GM23338 (cell line): Measurements from ENCODE around the gene ZNF605.

Experiments
- CREB1 ChIP-seq: fragments of 250-450 bp; sonication (Bioruptor Pico); IDR thresholded peaks from 2 replicates; pipeline ENCODE4 v1.5.0; 2020; ENCODE audit warnings: low read depth, mild to moderate bottlenecking, moderate library complexity
- EZH2 ChIP-seq: fragments of 200-600 bp; sonication (generic); IDR thresholded peaks from one replicate; pipeline ENCODE4 v1.8.0; 2017; ENCODE audit warnings: antibody characterized with exemption, mild to moderate bottlenecking, low read depth; ENCODE audit not compliant: unreplicated experiment
- EZH2phosphoT487 ChIP-seq: fragments of 200-600 bp; sonication (generic); IDR thresholded peaks from one replicate; pipeline ENCODE4 v1.8.1; 2018; ENCODE audit warnings: antibody characterized with exemption; ENCODE audit not compliant: unreplicated experiment
- JUNB ChIP-seq: IDR thresholded peaks from one replicate; pipeline ENCODE4 v1.6.1; 2016; ENCODE audit warnings: antibody characterized with exemption; ENCODE audit not compliant: unreplicated experiment
- POLR2AphosphoS5 ChIP-seq: IDR thresholded peaks from 2 replicates; pipeline ENCODE4 v1.6.1; 2016; ENCODE audit warnings: antibody characterized with exemption, low read depth
- STAT1 ChIP-seq: IDR thresholded peaks from one replicate; pipeline ENCODE4 v1.6.1; 2016; ENCODE audit warnings: antibody characterized with exemption; ENCODE audit not compliant: unreplicated experiment
- ZNF114 ChIP-seq: fragments of 250-450 bp; sonication (Bioruptor Pico); IDR thresholded peaks from 2 replicates; pipeline ENCODE4 v1.5.0; 2020; ENCODE audit warnings: mild to moderate bottlenecking, moderate library complexity
- TF ChIP-seq, protein P1 (sequence below), 2 experiments: fragments of 200-600 bp in 1 of 2; sonication (generic) in 1 of 2; conservative IDR thresholded peaks; 2 replicates each; pipeline versions ENCODE4 v1.5.1 to v1.6.1; 2016 to 2017; ENCODE audit warnings: antibody characterized with exemption in 2 of 2, low read depth in 2 of 2, mild to moderate bottlenecking in 2 of 2, moderate library complexity in 1 of 2
- TF ChIP-seq, protein P2 (sequence below): IDR thresholded peaks from one replicate; pipeline ENCODE4 v1.6.1; 2018; ENCODE audit warnings: antibody characterized with exemption; ENCODE audit not compliant: unreplicated experiment

DNA sequence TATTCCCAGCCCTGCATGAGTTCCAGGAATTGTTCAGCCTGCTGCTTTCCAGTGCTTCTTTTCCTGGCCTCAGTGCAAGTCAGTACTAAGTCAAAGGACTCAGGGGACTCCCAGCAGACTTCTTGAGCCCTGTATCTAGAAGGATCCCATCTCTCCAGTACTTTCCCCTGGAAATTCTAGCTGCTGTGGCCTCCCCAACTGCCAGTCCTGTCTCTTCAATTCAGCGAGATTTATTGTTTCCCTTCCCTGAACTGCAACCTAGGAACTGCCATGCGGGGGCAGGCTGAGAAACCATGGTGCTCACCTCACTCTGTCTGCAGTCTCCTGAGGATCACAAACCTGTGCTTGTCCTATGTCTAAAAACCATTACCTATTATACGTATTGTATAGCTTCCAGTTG lies 31.8 kb downstream of the ZNF605 start:
- TF ChIP-seq, protein P1, sequence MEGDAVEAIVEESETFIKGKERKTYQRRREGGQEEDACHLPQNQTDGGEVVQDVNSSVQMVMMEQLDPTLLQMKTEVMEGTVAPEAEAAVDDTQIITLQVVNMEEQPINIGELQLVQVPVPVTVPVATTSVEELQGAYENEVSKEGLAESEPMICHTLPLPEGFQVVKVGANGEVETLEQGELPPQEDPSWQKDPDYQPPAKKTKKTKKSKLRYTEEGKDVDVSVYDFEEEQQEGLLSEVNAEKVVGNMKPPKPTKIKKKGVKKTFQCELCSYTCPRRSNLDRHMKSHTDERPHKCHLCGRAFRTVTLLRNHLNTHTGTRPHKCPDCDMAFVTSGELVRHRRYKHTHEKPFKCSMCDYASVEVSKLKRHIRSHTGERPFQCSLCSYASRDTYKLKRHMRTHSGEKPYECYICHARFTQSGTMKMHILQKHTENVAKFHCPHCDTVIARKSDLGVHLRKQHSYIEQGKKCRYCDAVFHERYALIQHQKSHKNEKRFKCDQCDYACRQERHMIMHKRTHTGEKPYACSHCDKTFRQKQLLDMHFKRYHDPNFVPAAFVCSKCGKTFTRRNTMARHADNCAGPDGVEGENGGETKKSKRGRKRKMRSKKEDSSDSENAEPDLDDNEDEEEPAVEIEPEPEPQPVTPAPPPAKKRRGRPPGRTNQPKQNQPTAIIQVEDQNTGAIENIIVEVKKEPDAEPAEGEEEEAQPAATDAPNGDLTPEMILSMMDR (conservative IDR thresholded peaks at IDR 0.05; ENCODE audit: low read depth in 2 of 2) = no peak
- TF ChIP-seq EZH2 (no peak), POLR2AphosphoS5 (no peak), JUNB (no peak), CREB1 (CRISPR knock-in tag) (no peak), EZH2phosphoT487 (no peak), ZNF114 (CRISPR knock-in tag) (no peak), STAT1 (no peak)
- TF ChIP-seq, protein P2, sequence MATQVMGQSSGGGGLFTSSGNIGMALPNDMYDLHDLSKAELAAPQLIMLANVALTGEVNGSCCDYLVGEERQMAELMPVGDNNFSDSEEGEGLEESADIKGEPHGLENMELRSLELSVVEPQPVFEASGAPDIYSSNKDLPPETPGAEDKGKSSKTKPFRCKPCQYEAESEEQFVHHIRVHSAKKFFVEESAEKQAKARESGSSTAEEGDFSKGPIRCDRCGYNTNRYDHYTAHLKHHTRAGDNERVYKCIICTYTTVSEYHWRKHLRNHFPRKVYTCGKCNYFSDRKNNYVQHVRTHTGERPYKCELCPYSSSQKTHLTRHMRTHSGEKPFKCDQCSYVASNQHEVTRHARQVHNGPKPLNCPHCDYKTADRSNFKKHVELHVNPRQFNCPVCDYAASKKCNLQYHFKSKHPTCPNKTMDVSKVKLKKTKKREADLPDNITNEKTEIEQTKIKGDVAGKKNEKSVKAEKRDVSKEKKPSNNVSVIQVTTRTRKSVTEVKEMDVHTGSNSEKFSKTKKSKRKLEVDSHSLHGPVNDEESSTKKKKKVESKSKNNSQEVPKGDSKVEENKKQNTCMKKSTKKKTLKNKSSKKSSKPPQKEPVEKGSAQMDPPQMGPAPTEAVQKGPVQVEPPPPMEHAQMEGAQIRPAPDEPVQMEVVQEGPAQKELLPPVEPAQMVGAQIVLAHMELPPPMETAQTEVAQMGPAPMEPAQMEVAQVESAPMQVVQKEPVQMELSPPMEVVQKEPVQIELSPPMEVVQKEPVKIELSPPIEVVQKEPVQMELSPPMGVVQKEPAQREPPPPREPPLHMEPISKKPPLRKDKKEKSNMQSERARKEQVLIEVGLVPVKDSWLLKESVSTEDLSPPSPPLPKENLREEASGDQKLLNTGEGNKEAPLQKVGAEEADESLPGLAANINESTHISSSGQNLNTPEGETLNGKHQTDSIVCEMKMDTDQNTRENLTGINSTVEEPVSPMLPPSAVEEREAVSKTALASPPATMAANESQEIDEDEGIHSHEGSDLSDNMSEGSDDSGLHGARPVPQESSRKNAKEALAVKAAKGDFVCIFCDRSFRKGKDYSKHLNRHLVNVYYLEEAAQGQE = no peak
